ENCODE results near the gene SYT2.
"Not testable (repeated sequence)": the region's sequence is repeated elsewhere in the genome, so short reads cannot be mapped to it uniquely, and the experiment has no call there.

GRCh38 chr1:202553078-202553477, 157.2 kb downstream of the SYT2 start:
- TF ChIP-seq POLR2A, CTCF (IDR thresholded peaks at IDR 0.05): not testable (repeated sequence)

Measured in Peyer's patch (tissue), 4 donors.